Fibroblast of lung (primary cell): Measurements from ENCODE around the gene ATP6V0D1. TPM values are rescaled to one million over a fixed set of nuclear protein-coding genes. Genes with fewer than 3 reads are reported as not detected.

Experiments used
- DNase-seq, 2 donors: peaks; one replicate each; pipeline versions ENCODE4 v3.0.0 to v3.0.0-alpha.2; 2010; ENCODE audit warnings: low read depth in 2 of 2
- H2AFZ ChIP-seq: 2 replicates; pipeline ENCODE4 v1.5.1; 2012; ENCODE audit warnings: low read length, control low read depth, inconsistent platforms
- H3K27ac ChIP-seq: 2 replicates; pipeline ENCODE4 v1.5.1; 2011; ENCODE audit warnings: low read length, control low read depth; ENCODE audit not compliant: insufficient read depth
- H3K27me3 ChIP-seq: 2 replicates; pipeline ENCODE4 v1.5.1; 2011; ENCODE audit warnings: mild to moderate bottlenecking, low read length; ENCODE audit not compliant: control insufficient read depth, insufficient read depth
- H3K36me3 ChIP-seq: 2 replicates; pipeline ENCODE4 v1.5.1; 2011; ENCODE audit warnings: low read length; ENCODE audit not compliant: control insufficient read depth, insufficient read depth
- H3K4me1 ChIP-seq: 2 replicates; pipeline ENCODE4 v1.5.1; 2011; ENCODE audit warnings: low read length; ENCODE audit not compliant: control insufficient read depth, insufficient read depth; ENCODE audit errors: extremely low read depth
- H3K4me2 ChIP-seq: 2 replicates; pipeline ENCODE4 v1.5.1; 2011; ENCODE audit warnings: low read length, control low read depth; ENCODE audit not compliant: insufficient read depth; ENCODE audit errors: extremely low read depth
- H3K4me3 ChIP-seq, 4 experiments: fragments of 200-600 bp in 1 of 4; sonication (generic) in 1 of 4; replicated peaks in 1 of 4; 2 replicates each; pipeline ENCODE4 v1.5.1; 2011 to 2016; ENCODE audit warnings: low read length in 4 of 4, low read depth in 3 of 4, mild to moderate bottlenecking in 3 of 4, control low read depth in 2 of 4, inconsistent platforms in 1 of 4, mixed read lengths in 1 of 4; ENCODE audit not compliant: insufficient read depth in 1 of 4; ENCODE audit errors: control extremely low read depth in 1 of 4
- H3K79me2 ChIP-seq: 2 replicates; pipeline ENCODE4 v1.5.1; 2012; ENCODE audit warnings: mild to moderate bottlenecking, low read length, inconsistent platforms; ENCODE audit not compliant: control insufficient read depth, insufficient read depth
- H3K9ac ChIP-seq: 2 replicates; pipeline ENCODE4 v1.5.1; 2011; ENCODE audit warnings: mild to moderate bottlenecking, low read length, control low read depth; ENCODE audit not compliant: insufficient read depth
- H3K9me3 ChIP-seq: 2 replicates; pipeline ENCODE4 v1.5.1; 2012; ENCODE audit warnings: low read depth, low read length; ENCODE audit not compliant: control insufficient read depth, insufficient read depth
- H4K20me1 ChIP-seq: 2 replicates; pipeline ENCODE4 v1.5.1; 2011; ENCODE audit warnings: low read length; ENCODE audit not compliant: control insufficient read depth, insufficient read depth; ENCODE audit errors: extremely low read depth
- EZH2 ChIP-seq: IDR thresholded peaks from 2 replicates; pipeline ENCODE4 v1.5.1; 2012; ENCODE audit warnings: low read length, control low read depth, mild to moderate bottlenecking; ENCODE audit errors: missing control alignments
- polyA plus RNA-seq, 2 donors: library from polyadenylated mRNA; depleted of rRNA in 1 of 2; stranded (reverse) in 1 of 2; unstranded in 1 of 2; fragments of >200 nt; gene quantifications; 2 replicates each; pipeline ENCODE4 v1.2.1, GENCODE V29; 2011 to 2012; ENCODE audit warnings: missing spikeins in 1 of 2
- total RNA-seq: library from RNA; depleted of rRNA; stranded (reverse); fragments of >200 nt; gene quantifications from 2 replicates; pipeline ENCODE4 v1.2.1, GENCODE V29; 2014
- TF ChIP-seq, protein P1 (sequence below), 2 donors: IDR thresholded peaks in 1 of 2; conservative IDR thresholded peaks in 1 of 2; 1 replicate in 1 of 2; 2 replicates in 1 of 2; pipeline ENCODE4 v1.5.1; 2011 to 2012; ENCODE audit warnings: low read length in 2 of 2, control low read depth in 1 of 2, inconsistent platforms in 1 of 2, low read depth in 1 of 2, mild to moderate bottlenecking in 1 of 2

ATP6V0D1 gene
- total and polyA plus RNA-seq, 2 donors (not counting 1 experiment from before 2014, with no cell fraction given) = 91.2 to 183 TPM

DNA sequence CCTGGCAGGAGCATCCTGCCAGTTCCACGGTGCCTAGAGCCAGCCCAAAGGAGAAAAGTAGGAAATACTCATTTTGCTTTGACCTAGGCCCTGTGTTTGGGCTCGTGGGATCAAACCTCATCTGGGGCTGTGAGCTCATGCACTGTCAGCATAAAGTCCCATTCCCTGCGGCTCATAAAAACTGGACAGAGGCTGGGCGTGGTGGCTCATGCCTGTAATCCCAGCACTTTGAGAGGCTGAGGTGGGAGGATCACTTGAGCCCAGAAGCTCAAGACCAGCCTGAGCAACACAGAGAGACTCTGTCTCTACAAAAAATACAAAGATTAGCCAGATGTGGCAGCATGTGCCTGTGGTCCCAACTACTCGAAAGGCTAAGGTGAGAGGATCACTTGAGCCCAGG, 17.9 kb downstream of the ATP6V0D1 start:
- Histone ChIP-seq H3K36me3 (peaks cover 2% of the 10 kb centered on the region), H3K4me3 (no peak overlapping the region), H3K4me1 (peaks cover 18% of the 10 kb centered on the region), H3K4me2 (no peak overlapping the region), H3K9me3 (no peaks in the 10 kb centered on the region), H3K27me3 (no peaks in the 10 kb centered on the region), H3K9ac (no peak overlapping the region), H3K79me2 (peaks cover 38% of the 10 kb centered on the region), H3K27ac (no peak overlapping the region), H2AFZ (no peak overlapping the region), H4K20me1 (no peaks in the 10 kb centered on the region)
- TF ChIP-seq, protein P1, sequence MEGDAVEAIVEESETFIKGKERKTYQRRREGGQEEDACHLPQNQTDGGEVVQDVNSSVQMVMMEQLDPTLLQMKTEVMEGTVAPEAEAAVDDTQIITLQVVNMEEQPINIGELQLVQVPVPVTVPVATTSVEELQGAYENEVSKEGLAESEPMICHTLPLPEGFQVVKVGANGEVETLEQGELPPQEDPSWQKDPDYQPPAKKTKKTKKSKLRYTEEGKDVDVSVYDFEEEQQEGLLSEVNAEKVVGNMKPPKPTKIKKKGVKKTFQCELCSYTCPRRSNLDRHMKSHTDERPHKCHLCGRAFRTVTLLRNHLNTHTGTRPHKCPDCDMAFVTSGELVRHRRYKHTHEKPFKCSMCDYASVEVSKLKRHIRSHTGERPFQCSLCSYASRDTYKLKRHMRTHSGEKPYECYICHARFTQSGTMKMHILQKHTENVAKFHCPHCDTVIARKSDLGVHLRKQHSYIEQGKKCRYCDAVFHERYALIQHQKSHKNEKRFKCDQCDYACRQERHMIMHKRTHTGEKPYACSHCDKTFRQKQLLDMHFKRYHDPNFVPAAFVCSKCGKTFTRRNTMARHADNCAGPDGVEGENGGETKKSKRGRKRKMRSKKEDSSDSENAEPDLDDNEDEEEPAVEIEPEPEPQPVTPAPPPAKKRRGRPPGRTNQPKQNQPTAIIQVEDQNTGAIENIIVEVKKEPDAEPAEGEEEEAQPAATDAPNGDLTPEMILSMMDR (conservative IDR thresholded peaks at IDR 0.05 in 1 of 2, IDR thresholded peaks at IDR 0.05 in 1 of 2; ENCODE audit: low read depth in 1 of 2, low read length in 2 of 2) = no peak
- TF ChIP-seq EZH2 = no peak
- DNase-seq = no peak

DNA sequence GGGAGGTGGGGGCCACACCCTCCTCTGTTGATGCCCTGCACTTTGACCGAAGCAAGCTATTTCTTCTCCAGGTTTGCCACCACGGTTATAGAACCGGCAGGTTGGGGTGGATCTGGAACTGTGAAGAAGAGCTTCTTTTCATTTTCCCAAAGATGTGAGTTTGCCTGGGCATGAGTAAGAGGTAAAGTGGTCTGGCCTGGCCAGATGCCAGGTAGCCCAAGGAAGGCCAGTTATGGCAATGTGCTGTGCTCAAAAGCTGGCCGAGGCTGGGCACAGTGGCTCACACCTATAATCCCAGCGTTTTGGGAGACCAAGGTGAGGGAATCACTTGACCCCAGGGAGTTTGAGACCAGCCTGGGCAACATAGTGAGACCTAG, 18.7 kb downstream of the ATP6V0D1 start:
- DNase-seq = peak in 1 of 2 donors; percentile 25
- Histone ChIP-seq H4K20me1 (no peaks in the 10 kb centered on the region), H2AFZ (no peak overlapping the region), H3K36me3 (peaks cover 2% of the 10 kb centered on the region), H3K27me3 (no peaks in the 10 kb centered on the region), H3K4me2 (no peak overlapping the region), H3K27ac (no peak overlapping the region), H3K4me1 (peaks cover 18% of the 10 kb centered on the region), H3K9me3 (no peaks in the 10 kb centered on the region), H3K79me2 (peaks cover 37% of the 10 kb centered on the region), H3K4me3 (no peak overlapping the region), H3K9ac (no peak overlapping the region)
- TF ChIP-seq, protein P1 (conservative IDR thresholded peaks at IDR 0.05 in 1 of 2, IDR thresholded peaks at IDR 0.05 in 1 of 2; ENCODE audit: low read depth in 1 of 2, low read length in 2 of 2) = no peak
- no peak for TF ChIP-seq EZH2

DNA sequence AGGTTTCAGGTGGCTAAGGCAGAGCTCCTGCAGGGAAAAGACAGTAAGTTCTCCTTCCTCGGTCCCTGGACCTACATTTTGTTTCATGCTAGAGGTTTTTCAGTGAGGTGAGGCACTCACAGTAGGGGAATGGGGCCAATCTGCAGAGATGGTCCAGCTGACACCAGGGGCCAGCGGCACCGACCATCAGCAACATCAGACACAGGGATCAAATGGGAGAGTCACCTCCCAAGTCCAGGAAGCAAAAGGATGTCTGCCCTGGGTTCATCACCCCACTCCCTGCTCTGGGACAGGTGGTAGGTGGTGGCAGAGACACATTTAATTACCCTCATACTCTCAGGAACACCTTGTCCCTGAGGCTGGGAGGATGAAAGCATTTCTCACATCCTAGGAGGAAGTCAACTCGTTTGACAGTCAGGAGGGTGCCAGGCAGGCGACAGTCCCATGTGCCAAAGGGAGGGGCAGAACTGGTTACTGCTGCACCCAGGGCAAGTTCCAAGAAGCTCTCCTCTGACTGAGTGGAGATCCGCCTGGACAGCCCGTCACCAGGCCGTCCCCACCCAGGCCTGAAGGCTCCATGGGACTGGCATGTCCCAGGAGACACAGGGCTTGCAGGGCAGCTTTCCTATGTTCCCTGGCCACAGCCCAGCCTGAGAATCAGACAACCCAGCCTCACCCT, 19.2 kb downstream of the ATP6V0D1 start:
- no peaks in the 10 kb centered on the region for H3K27me3 ChIP-seq
- TF ChIP-seq, protein P1 (conservative IDR thresholded peaks at IDR 0.05 in 1 of 2, IDR thresholded peaks at IDR 0.05 in 1 of 2; ENCODE audit: low read depth in 1 of 2, low read length in 2 of 2) = no peak
- no peak for TF ChIP-seq EZH2
- no peak overlapping the region for H3K4me3 ChIP-seq
- H4K20me1 ChIP-seq = no peaks in the 10 kb centered on the region
- H2AFZ ChIP-seq = no peak overlapping the region
- H3K4me1 ChIP-seq = peaks cover 22% of the 10 kb centered on the region
- H3K4me2 ChIP-seq = no peak overlapping the region
- no peak overlapping the region for H3K27ac ChIP-seq
- H3K36me3 ChIP-seq = peaks cover 2% of the 10 kb centered on the region
- no peaks in the 10 kb centered on the region for H3K9me3 ChIP-seq
- H3K9ac ChIP-seq = no peak overlapping the region
- H3K79me2 ChIP-seq = peaks cover 35% of the 10 kb centered on the region
- DNase-seq = no peak
